NT2/D1 (cell line): ENCODE measurements around the gene KCNJ15.
"Not testable (repeated sequence)": the region's sequence is repeated elsewhere in the genome, so short reads cannot be mapped to it uniquely, and the experiment has no call there.

Experiments used
- DNase-seq: peaks from one replicate; pipeline ENCODE4 v3.0.0-alpha.2; 2011; ENCODE audit warnings: low read depth, low spot score
- H3K27me3 ChIP-seq: 2 replicates; pipeline ENCODE4 v1.6.0; 2011; ENCODE audit warnings: mild to moderate bottlenecking; ENCODE audit not compliant: insufficient read length, insufficient read depth
- H3K36me3 ChIP-seq: 2 replicates; pipeline ENCODE4 v1.6.1; 2011; ENCODE audit warnings: mild to moderate bottlenecking, low read length, mixed read lengths; ENCODE audit not compliant: insufficient read depth, insufficient read length
- H3K4me1 ChIP-seq: 2 replicates; pipeline ENCODE4 v1.5.1; 2011; ENCODE audit not compliant: insufficient read depth, insufficient read length
- H3K4me3 ChIP-seq: 2 replicates; pipeline ENCODE4 v1.5.1; 2011; ENCODE audit warnings: low read depth; ENCODE audit not compliant: insufficient read length
- H3K9ac ChIP-seq: 2 replicates; pipeline ENCODE4 v1.6.0; 2011; ENCODE audit warnings: low read depth; ENCODE audit not compliant: insufficient read length
- H3K9me3 ChIP-seq: 2 replicates; pipeline ENCODE4 v1.5.1; 2011; ENCODE audit warnings: mild to moderate bottlenecking, low read length; ENCODE audit not compliant: insufficient read depth
- SUZ12 ChIP-seq: IDR thresholded peaks from 2 replicates; pipeline ENCODE4 v1.6.1; 2011; ENCODE audit not compliant: insufficient read length, insufficient read depth; ENCODE audit errors: extremely low read depth
- YY1 ChIP-seq: IDR thresholded peaks from 2 replicates; pipeline ENCODE4 v1.6.1; 2011; ENCODE audit not compliant: insufficient read length, insufficient read depth
- ZNF274 ChIP-seq: IDR thresholded peaks from 2 replicates; pipeline ENCODE4 v1.6.1; 2011; ENCODE audit warnings: mild to moderate bottlenecking, low read depth, low read length

The KCNJ15 gene

DNA sequence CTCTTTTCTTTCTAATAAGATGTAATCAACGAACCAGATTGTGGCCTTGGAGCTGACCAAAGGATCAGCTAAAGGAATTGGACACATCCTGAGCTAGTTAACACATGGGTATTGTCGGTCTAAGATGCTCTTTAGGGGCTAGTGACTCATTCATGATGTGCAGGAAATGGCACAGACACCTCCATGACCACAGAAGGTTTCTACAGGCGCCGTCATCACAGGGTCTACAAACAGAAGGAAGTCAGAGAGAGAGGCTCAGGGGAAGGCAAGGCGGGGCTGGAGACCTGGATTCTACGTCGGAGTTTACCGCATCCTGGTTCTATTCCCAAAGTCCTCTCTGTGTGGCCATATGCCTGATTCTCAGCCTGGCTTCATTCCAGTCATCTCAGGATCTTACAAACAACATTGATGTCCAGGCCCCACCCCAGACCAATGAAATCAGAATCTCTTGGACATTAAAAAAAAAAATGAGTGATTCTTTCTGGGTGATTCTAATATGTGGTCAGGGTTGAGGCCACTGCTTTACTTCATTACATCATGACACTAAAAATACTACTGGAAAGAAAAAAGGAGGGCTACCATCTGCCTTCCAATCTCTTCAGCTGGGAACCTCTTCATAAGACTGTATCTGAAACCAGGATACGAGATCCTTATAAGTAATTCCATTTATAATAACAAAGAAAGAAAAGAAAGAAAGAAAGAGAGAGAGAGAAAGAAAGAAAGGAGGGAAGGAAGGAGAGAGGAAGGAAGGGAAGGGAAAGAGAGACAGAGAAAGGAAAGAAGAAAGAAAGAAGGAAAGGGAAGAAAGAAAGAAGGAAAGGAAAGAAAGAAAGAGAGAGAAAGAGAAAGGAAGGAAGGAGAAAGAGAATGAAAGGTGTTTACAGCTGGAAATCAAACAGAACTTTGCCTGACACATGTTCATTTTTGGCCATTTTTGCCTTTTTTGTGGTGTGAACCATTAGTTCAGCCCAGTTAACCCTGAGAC, 11.6 kb upstream of the KCNJ15 start:
- DNase-seq: no peak

DNA sequence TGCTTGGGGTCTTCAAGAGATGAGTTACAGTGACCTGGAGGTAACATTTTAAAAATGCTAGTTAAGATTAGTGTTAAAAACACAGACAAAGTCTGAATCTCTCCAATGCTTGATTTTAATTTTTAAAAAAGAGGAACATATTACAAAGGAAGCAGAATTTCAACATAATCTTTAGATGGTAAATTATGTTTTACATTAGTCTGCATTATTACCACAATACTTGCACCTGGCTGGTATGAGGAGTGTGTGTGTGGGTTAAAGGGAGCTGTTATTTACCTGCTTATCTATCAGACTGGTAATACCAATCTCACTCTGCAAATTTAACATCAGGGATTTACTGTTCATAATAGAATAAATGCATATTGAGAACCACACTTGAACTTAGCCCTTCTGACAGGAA, 10.3 kb upstream of the KCNJ15 start:
- DNase-seq: no peak
- no peak for TF ChIP-seq YY1
- TF ChIP-seq ZNF274: no peak
- TF ChIP-seq SUZ12: no peak
- Histone ChIP-seq H3K9me3 (no peaks in the 10 kb centered on the region), H3K9ac (no peak overlapping the region), H3K4me1 (no peaks in the 10 kb centered on the region), H3K4me3 (no peak overlapping the region), H3K36me3 (no peaks in the 10 kb centered on the region), H3K27me3 (no peaks in the 10 kb centered on the region)

More for the DNA sequence above, 11.6 kb upstream of the KCNJ15 start:
- H3K9me3 ChIP-seq: no peaks in the 10 kb centered on the region
- H3K9ac ChIP-seq: no peak overlapping the region
- no peak for TF ChIP-seq ZNF274
- TF ChIP-seq YY1: no peak
- no peak for TF ChIP-seq SUZ12
- no peaks in the 10 kb centered on the region for H3K4me1 ChIP-seq
- no peak overlapping the region for H3K4me3 ChIP-seq
- no peaks in the 10 kb centered on the region for H3K27me3 ChIP-seq
- no peaks in the 10 kb centered on the region for H3K36me3 ChIP-seq

DNA sequence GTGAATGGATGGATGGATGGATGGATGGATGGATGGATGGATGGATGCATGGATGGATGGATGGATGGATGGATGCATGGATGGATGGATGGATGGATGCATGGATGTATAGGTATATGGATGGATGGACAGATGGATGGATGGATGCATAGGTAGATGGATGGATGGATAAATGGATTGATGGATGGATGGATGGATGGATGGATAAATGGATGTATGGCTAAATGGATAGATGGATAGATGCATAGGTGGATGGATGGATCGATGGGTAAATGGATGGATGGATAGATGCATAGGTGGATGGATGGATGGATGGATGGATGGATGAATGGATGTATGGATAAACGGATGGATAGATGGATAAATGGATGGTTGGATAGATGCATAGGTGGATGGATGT, 9.7 kb upstream of the KCNJ15 start:
- H3K9ac ChIP-seq, H3K9me3 ChIP-seq, H3K4me1 ChIP-seq, H3K27me3 ChIP-seq, DNase-seq, H3K4me3 ChIP-seq, H3K36me3 ChIP-seq: not testable (repeated sequence)

DNA sequence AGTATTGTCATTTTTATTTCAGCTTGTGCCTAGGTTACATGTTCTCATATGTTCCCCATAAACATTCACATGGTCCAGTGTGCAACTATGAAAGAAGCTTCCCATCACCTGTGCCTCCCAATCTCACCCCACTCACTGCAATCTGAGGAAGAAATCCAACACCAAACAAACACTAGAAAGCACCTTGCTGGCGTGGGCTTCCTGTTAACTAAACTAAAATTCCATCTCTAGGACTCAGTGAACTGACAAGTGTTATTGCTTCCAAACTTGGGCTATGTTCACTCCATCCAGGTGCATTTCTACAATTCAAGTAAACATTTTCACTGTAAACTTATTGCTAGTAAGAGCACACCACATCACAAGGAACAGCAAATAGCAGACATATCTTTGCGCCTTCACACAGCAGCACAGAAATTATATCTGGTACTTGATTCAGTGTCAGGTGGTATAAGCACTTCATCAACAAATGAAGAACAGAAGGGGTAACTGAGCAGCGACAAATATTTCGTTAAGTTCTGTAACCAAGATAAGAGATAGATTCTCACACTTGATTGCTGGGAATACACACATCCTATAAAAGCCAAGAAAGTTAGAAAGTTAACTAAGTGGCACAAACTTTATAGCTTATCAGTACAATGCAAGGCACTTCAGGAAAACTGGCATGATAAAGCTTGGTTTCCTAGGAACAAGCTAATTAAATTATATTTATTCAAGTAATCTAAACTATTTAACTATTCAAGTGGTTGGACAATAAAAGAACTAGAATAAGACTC, 8.9 kb upstream of the KCNJ15 start:
- DNase-seq: no peak
- no peaks in the 10 kb centered on the region for H3K4me1 ChIP-seq
- no peaks in the 10 kb centered on the region for H3K36me3 ChIP-seq
- no peak for TF ChIP-seq ZNF274
- TF ChIP-seq SUZ12: no peak
- no peak for TF ChIP-seq YY1
- H3K27me3 ChIP-seq: no peaks in the 10 kb centered on the region
- no peaks in the 10 kb centered on the region for H3K9me3 ChIP-seq
- no peak overlapping the region for H3K9ac ChIP-seq
- no peak overlapping the region for H3K4me3 ChIP-seq

DNA sequence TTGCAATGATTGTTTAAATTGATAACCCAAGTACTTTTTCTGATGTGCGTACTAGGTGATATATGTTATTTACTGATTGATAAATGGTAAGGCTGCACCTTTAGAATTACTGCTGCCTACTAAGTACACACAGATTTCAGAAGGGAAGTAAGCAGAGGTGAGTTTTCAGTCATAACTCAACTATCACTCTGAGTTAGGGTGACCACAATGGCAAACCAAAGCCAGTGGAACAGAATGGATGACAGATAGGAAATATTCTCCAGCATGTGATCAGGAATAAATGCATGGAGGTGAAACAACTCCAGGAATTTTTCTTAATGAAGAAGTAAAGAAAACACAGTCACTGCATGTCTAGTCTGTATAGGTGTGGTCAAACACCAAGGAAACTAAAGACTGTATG, 7.5 kb upstream of the KCNJ15 start:
- Histone ChIP-seq H3K9ac (no peak overlapping the region), H3K9me3 (no peaks in the 10 kb centered on the region), H3K4me3 (no peak overlapping the region), H3K36me3 (no peaks in the 10 kb centered on the region), H3K4me1 (no peaks in the 10 kb centered on the region), H3K27me3 (no peaks in the 10 kb centered on the region)
- no peak for DNase-seq
- no peak for TF ChIP-seq YY1
- no peak for TF ChIP-seq SUZ12
- no peak for TF ChIP-seq ZNF274

DNA sequence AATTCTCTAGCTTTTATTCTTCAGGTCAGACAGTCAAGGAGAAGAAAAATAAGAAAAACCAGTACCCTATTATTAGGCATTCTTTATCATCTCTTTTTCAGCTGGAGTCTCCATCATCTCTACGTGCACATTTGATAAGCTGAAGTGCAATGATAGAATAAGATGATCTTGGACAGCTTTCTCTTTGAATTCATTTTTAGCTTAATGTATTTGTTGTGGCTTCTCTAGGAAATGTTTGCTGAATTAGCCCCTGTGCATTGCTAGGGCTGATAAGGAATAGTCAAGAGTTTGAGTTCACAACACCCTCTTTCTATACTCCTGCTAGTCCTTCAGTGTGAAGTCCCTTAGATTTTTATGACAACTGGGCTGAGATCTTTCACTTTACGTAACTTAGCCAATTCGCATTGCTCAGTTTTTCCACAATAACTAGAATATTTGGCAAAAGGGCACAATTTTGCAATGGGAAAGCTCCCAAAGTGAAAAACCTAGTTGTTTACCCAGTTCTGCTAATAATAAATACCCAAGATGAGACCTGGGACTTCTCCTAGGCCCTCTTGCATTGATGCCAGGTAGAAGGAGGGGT, 7.0 kb upstream of the KCNJ15 start:
- no peaks in the 10 kb centered on the region for H3K27me3 ChIP-seq
- TF ChIP-seq SUZ12 (no peak), ZNF274 (no peak), YY1 (no peak)
- H3K4me1 ChIP-seq: no peaks in the 10 kb centered on the region
- no peaks in the 10 kb centered on the region for H3K36me3 ChIP-seq
- no peak overlapping the region for H3K9ac ChIP-seq
- H3K4me3 ChIP-seq: no peak overlapping the region
- DNase-seq: no peak
- H3K9me3 ChIP-seq: no peaks in the 10 kb centered on the region

DNA sequence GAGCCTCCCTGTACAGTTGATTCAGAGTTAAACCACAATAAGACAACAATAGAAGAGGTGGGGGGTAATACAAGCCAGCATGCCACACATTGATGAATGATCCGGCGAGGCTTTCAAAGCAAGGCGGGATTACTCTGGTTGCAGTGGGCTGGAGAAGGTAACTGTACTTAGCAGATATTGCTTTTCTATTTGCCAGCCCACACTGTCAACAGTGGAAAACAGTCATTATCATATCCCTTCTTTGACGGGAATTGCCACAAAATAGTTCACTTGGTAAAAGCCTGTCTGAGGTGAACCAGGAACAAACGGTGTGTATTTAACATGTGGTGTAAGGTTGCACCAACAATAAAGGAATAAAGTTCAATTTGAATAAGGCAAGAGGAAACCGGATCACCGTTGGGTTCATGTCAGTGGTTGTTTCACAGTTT, 5.8 kb upstream of the KCNJ15 start:
- H3K4me3 ChIP-seq: no peak overlapping the region
- H3K27me3 ChIP-seq: no peaks in the 10 kb centered on the region
- TF ChIP-seq ZNF274 (no peak), SUZ12 (no peak), YY1 (no peak)
- no peaks in the 10 kb centered on the region for H3K9me3 ChIP-seq
- DNase-seq: no peak
- H3K36me3 ChIP-seq: no peaks in the 10 kb centered on the region
- no peak overlapping the region for H3K9ac ChIP-seq
- no peaks in the 10 kb centered on the region for H3K4me1 ChIP-seq
